ENCODE results near the gene COL6A5. TPM values are rescaled to one million over a fixed set of nuclear protein-coding genes. Genes with fewer than 3 reads are reported as not detected.
A peak's percentile ranks its signal among the peaks of the same experiment; 100 is the strongest.

The COL6A5 gene
- total RNA-seq, 4 donors from 2014 or later = not detected

DNA sequence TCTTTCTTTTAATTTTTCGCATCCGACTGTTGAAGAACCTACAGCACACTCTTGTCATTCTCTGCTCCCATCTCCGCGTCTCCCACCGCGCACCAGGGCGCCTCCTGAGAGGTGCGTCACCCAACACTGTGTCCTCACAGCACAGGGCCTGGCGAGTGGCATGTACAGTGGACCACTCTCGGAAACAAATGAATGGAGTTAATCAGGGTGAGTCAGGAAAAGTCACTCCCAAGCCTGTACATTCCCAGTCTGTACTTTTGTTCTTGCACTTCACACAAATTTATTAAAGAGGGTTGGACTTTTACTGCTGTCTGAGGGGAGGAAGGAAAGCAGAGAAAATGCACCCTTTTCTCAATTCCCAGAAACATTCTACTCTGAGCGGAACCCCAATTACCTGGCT, 172.1 kb downstream of the COL6A5 start:
- intact Hi-C loops (cut with DNase I) = no loop called here

DNA sequence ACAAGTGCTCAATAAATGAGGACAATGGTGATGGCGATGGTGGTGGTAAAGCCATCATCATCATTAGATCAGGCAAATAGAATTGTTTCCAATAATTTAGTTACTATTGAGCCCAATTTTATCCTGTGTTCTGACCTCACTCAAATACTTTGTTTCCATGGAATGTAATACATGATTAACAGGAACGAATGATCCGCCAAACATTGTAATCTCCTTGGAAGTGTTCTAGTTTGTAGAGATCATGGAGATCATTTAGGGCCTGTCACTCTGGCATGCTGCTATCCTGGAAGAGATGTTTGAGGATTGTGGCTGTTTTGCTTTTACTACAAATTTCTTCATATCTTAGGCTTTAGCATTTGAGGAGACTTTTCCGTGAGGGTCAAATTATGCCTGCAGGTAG, 174.3 kb downstream of the COL6A5 start:
- DNase-seq (ENCODE audit: extremely low spot score) = no peak
- Histone ChIP-seq H3K4me1 (peaks cover 0 to 13% (median 11%) of the 10 kb centered on the region in 4 donors), H3K36me3 (no peaks in the 10 kb centered on the region), H3K27me3 (peaks cover 0 to 33% (median 11%) of the 10 kb centered on the region in 4 donors), H3K4me3 (no peak overlapping the region), H3K27ac (replicated peaks in 1 of 4) (no peak overlapping the region), H3K9me3 (no peaks in the 10 kb centered on the region)
- no peak for TF ChIP-seq POLR2A (IDR thresholded peaks at IDR 0.05; ENCODE audit: low read depth)
- TF ChIP-seq POLR2AphosphoS5 (IDR thresholded peaks at IDR 0.05) = no peak
- TF ChIP-seq EP300 (IDR thresholded peaks at IDR 0.05) = no peak
- no peak for TF ChIP-seq CTCF (IDR thresholded peaks at IDR 0.05)
- 83% methylated on average over 4 of the region's 4 CpGs for WGBS
- intact Hi-C loops (cut with DNase I) = no loop called here

More for the DNA sequence above, 172.1 kb downstream of the COL6A5 start:
- TF ChIP-seq POLR2AphosphoS5 (IDR thresholded peaks at IDR 0.05) = no peak
- no peak for TF ChIP-seq CTCF (IDR thresholded peaks at IDR 0.05)
- no peak for TF ChIP-seq POLR2A (IDR thresholded peaks at IDR 0.05; ENCODE audit: low read depth)
- TF ChIP-seq EP300 (IDR thresholded peaks at IDR 0.05) = no peak
- Histone ChIP-seq H3K36me3 (no peaks in the 10 kb centered on the region), H3K27me3 (peaks cover 0 to 34% (median 11%) of the 10 kb centered on the region in 4 donors), H3K4me1 (peaks cover 0 to 13% (median 11%) of the 10 kb centered on the region in 4 donors), H3K4me3 (no peak overlapping the region), H3K9me3 (no peaks in the 10 kb centered on the region), H3K27ac (replicated peaks in 1 of 4) (no peak overlapping the region)
- 22% methylated on average over 11 of the region's 11 CpGs for WGBS
- no peak for DNase-seq (ENCODE audit: extremely low spot score)

DNA sequence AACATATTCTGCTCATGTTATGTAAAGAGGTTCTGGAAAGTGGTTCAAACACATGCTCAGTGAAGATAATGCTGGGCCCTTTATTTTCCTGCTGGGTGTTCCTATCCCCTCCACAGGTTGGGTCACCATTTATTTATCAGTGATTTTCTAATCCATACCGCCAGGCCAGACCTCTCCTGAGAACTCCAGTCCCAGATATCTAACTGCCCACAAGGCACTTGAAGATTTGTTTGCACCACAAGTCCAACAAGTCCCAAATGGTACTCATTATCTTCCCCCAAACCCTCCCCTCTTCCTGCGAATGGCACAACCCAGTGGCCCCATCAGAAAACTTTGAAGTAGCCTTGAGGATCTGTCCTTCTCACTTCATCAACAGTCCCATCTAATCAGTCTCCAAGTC, 176.9 kb downstream of the COL6A5 start:
- no peak for DNase-seq (ENCODE audit: extremely low spot score)
- H3K27ac ChIP-seq (replicated peaks in 1 of 4) = no peak overlapping the region
- TF ChIP-seq POLR2AphosphoS5 (IDR thresholded peaks at IDR 0.05) = no peak
- no peak for TF ChIP-seq CTCF (IDR thresholded peaks at IDR 0.05)
- TF ChIP-seq EP300 (IDR thresholded peaks at IDR 0.05) = no peak
- no peak for TF ChIP-seq POLR2A (IDR thresholded peaks at IDR 0.05; ENCODE audit: low read depth)
- no peak overlapping the region for H3K4me3 ChIP-seq
- no peaks in the 10 kb centered on the region for H3K36me3 ChIP-seq
- H3K27me3 ChIP-seq = peaks cover 0 to 7% (median 3%) of the 10 kb centered on the region in 4 donors
- intact Hi-C loops (cut with DNase I) = no loop called here
- no peaks in the 10 kb centered on the region for H3K9me3 ChIP-seq
- H3K4me1 ChIP-seq = peaks cover 0 to 4% (median 2%) of the 10 kb centered on the region in 4 donors
- WGBS = 91% methylated on average over 2 of the region's 2 CpGs

DNA sequence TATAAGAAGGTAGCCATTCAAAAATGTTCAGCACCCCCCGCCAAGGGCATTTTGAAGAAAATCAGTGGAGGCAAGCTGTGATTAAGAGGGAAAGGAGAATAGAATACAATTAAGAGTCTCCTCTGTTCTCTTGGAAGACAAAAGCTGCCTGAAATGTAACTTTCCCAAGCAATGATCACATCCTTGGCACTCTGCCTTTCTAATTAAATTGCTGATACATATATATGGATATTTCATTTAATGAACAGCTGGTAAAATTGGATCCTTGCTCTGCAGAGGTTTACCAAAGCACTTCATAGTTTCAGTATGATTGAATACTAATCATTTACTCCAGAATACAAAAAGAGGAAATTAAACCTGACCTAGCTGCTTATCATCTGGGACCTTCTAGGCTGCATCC, 182.0 kb downstream of the COL6A5 start:
- intact Hi-C loops (cut with DNase I) = no loop called here
- WGBS = 90% methylated on average over 1 of the region's 1 CpG
- H3K36me3 ChIP-seq = no peaks in the 10 kb centered on the region
- no peak overlapping the region for H3K27ac ChIP-seq (replicated peaks in 1 of 4)
- H3K4me3 ChIP-seq = no peak overlapping the region
- no peaks in the 10 kb centered on the region for H3K9me3 ChIP-seq
- no peak for DNase-seq (ENCODE audit: extremely low spot score)
- no peaks in the 10 kb centered on the region for H3K27me3 ChIP-seq
- no peak for TF ChIP-seq POLR2AphosphoS5 (IDR thresholded peaks at IDR 0.05)
- TF ChIP-seq POLR2A (IDR thresholded peaks at IDR 0.05; ENCODE audit: low read depth) = no peak
- H3K4me1 ChIP-seq = no peaks in the 10 kb centered on the region

GRCh38 chr3:130528120-130528519, 182.6 kb downstream of the COL6A5 start:
- Histone ChIP-seq H3K4me3 (no peak overlapping the region), H3K27ac (replicated peaks in 1 of 4) (no peak overlapping the region), H3K36me3 (no peaks in the 10 kb centered on the region), H3K27me3 (no peaks in the 10 kb centered on the region), H3K9me3 (no peaks in the 10 kb centered on the region), H3K4me1 (no peaks in the 10 kb centered on the region)
- WGBS = 56% methylated on average over 1 of the region's 1 CpG
- peak; percentile 64 for DNase-seq (ENCODE audit: extremely low spot score)
- intact Hi-C loops (cut with DNase I) = no loop called here
- TF ChIP-seq CTCF (IDR thresholded peaks at IDR 0.05) (no peak), EP300 (IDR thresholded peaks at IDR 0.05) (no peak), POLR2AphosphoS5 (IDR thresholded peaks at IDR 0.05) (no peak), POLR2A (IDR thresholded peaks at IDR 0.05; ENCODE audit: low read depth) (no peak)

All from esophagus muscularis mucosa (tissue), 4 donors.